Astrocyte (in vitro differentiated cells and primary cell): ENCODE data around the gene UFD1. TPM values are rescaled to one million over a fixed set of nuclear protein-coding genes. Genes with fewer than 3 reads are reported as not detected.

Source experiments
- DNase-seq: peaks from one replicate; pipeline ENCODE4 v3.0.0-alpha.2; 2010; ENCODE audit warnings: low read depth
- FAIRE-seq: peaks from 2 replicates; lab custom pipeline; 2011; peaks lifted over from hg19 to GRCh38; lab: Jason Lieb, UNC
- H2AFZ ChIP-seq: 2 replicates; pipeline ENCODE4 v1.6.0; 2012; ENCODE audit warnings: low read depth, low read length, inconsistent platforms
- H3K27ac ChIP-seq: 2 replicates; pipeline ENCODE4 v1.5.1; 2011; ENCODE audit warnings: low read depth, low read length, inconsistent platforms
- H3K27me3 ChIP-seq: 2 replicates; pipeline ENCODE4 v1.6.0; 2011; ENCODE audit warnings: low read length, inconsistent platforms; ENCODE audit not compliant: insufficient read depth
- H3K36me3 ChIP-seq: 2 replicates; pipeline ENCODE4 v1.5.1; 2011; ENCODE audit warnings: low read length, inconsistent platforms; ENCODE audit not compliant: insufficient read depth
- H3K4me1 ChIP-seq: 2 replicates; pipeline ENCODE4 v1.5.1; 2011; ENCODE audit warnings: low read length, inconsistent platforms; ENCODE audit not compliant: insufficient read depth
- H3K4me2 ChIP-seq: 2 replicates; pipeline ENCODE4 v1.6.0; 2012; ENCODE audit warnings: low read length, inconsistent platforms
- H3K4me3 ChIP-seq: 2 replicates; pipeline ENCODE4 v1.5.1; 2011; ENCODE audit warnings: low read depth, mild to moderate bottlenecking, low read length, inconsistent platforms; ENCODE audit not compliant: insufficient read depth
- H3K79me2 ChIP-seq: 2 replicates; pipeline ENCODE4 v1.6.0; 2012; ENCODE audit warnings: mild to moderate bottlenecking, low read length, inconsistent platforms; ENCODE audit not compliant: insufficient read depth
- H3K9ac ChIP-seq: 2 replicates; pipeline ENCODE4 v1.6.0; 2012; ENCODE audit warnings: mild to moderate bottlenecking, low read length, inconsistent platforms
- H3K9me3 ChIP-seq: 2 replicates; pipeline ENCODE4 v1.5.1; 2012; ENCODE audit warnings: low read depth, mild to moderate bottlenecking, low read length, inconsistent platforms; ENCODE audit not compliant: insufficient read depth
- H4K20me1 ChIP-seq: 2 replicates; pipeline ENCODE4 v1.6.0; 2012; ENCODE audit warnings: low read length, inconsistent platforms; ENCODE audit not compliant: insufficient read depth
- H3K27ac Mint-ChIP-seq: one replicate; pipeline ENCODE4 v1.8.0; 2021; ENCODE audit warnings: mild to moderate bottlenecking, mixed read lengths; ENCODE audit not compliant: unreplicated experiment
- H3K27me3 Mint-ChIP-seq: one replicate; pipeline ENCODE4 v1.8.0; 2021; ENCODE audit warnings: low read depth, mixed read lengths; ENCODE audit not compliant: unreplicated experiment
- H3K36me3 Mint-ChIP-seq: one replicate; pipeline ENCODE4 v1.8.0; 2021; ENCODE audit warnings: low read depth, mixed read lengths; ENCODE audit not compliant: unreplicated experiment
- H3K4me1 Mint-ChIP-seq: one replicate; pipeline ENCODE4 v1.8.0; 2021; ENCODE audit warnings: low read depth, mixed read lengths; ENCODE audit not compliant: unreplicated experiment
- H3K4me3 Mint-ChIP-seq: one replicate; pipeline ENCODE4 v1.8.0; 2021; ENCODE audit warnings: mild to moderate bottlenecking, moderate library complexity, mixed read lengths; ENCODE audit not compliant: unreplicated experiment
- H3K9me3 Mint-ChIP-seq: one replicate; pipeline ENCODE4 v1.8.0; 2021; ENCODE audit warnings: mild to moderate bottlenecking, mixed read lengths; ENCODE audit not compliant: unreplicated experiment
- CTCF ChIP-seq: IDR thresholded peaks from 2 replicates; pipeline ENCODE4 v1.5.1; 2011; ENCODE audit warnings: low read depth, mild to moderate bottlenecking, inconsistent platforms, low read length, moderate library complexity; ENCODE audit not compliant: insufficient read depth
- EZH2 ChIP-seq: IDR thresholded peaks from 2 replicates; pipeline ENCODE4 v1.6.1; 2012; ENCODE audit warnings: mild to moderate bottlenecking, low read length, inconsistent platforms; ENCODE audit not compliant: insufficient read depth
- total RNA-seq: library from RNA; stranded (reverse); gene quantifications from 2 replicates; pipeline ENCODE4 v1.2.1, GENCODE V29; 2021

UFD1 gene
- total RNA-seq, 1 donor from 2014 or later: 105 TPM

DNA sequence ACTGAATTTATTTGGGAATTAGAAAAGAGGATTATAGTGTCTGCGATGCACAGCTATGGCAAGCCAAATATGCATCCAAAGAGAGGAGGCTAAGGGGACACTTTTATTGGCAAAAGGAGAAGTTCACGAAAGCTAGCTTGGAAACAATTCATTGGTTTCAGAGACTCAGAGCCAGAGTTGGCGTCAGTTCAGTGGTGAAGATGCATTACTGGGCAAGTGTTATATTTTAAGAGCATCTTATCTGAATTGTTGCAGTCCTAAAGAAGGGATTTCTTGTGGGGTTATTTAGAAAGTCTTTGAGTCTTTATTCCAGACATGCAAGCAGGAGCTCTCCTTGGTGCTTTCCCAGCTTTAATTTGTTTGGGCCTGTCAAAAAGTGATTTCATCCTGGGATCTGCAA, 30.2 kb upstream of the UFD1 start:
- Mint-ChIP-seq H3K4me1 (no peaks in the 10 kb centered on the region), H3K9me3 (no peaks in the 10 kb centered on the region), H3K27me3 (peaks cover 15% of the 10 kb centered on the region), H3K4me3 (no peak overlapping the region), H3K27ac (no peak overlapping the region), H3K36me3 (peaks cover 2% of the 10 kb centered on the region)
- no peaks in the 10 kb centered on the region for H3K27me3 ChIP-seq
- no peak overlapping the region for H3K9ac ChIP-seq
- H3K9me3 ChIP-seq: no peaks in the 10 kb centered on the region
- H3K36me3 ChIP-seq: peaks cover 2% of the 10 kb centered on the region
- no peak overlapping the region for H3K4me2 ChIP-seq
- DNase-seq (no peak), FAIRE-seq (no peak)
- H2AFZ ChIP-seq: no peak overlapping the region
- H3K4me3 ChIP-seq: no peak overlapping the region
- TF ChIP-seq EZH2: no peak
- TF ChIP-seq CTCF: no peak
- H4K20me1 ChIP-seq: no peaks in the 10 kb centered on the region
- H3K79me2 ChIP-seq: no peaks in the 10 kb centered on the region
- H3K4me1 ChIP-seq: no peaks in the 10 kb centered on the region
- no peak overlapping the region for H3K27ac ChIP-seq

GRCh38 chr22:19508024-19508776, 29.2 kb upstream of the UFD1 start:
- Histone ChIP-seq H3K27me3 (no peaks in the 10 kb centered on the region), H2AFZ (no peak overlapping the region), H3K4me1 (no peaks in the 10 kb centered on the region), H3K9ac (no peak overlapping the region), H3K27ac (no peak overlapping the region), H3K9me3 (no peaks in the 10 kb centered on the region), H4K20me1 (no peaks in the 10 kb centered on the region), H3K4me2 (no peak overlapping the region), H3K4me3 (no peak overlapping the region), H3K36me3 (no peaks in the 10 kb centered on the region), H3K79me2 (no peaks in the 10 kb centered on the region)
- H3K27me3 Mint-ChIP-seq: peaks cover 18% of the 10 kb centered on the region
- H3K36me3 Mint-ChIP-seq: peaks cover 2% of the 10 kb centered on the region
- TF ChIP-seq EZH2: no peak
- DNase-seq (no peak), FAIRE-seq (no peak)
- no peak overlapping the region for H3K27ac Mint-ChIP-seq
- H3K4me3 Mint-ChIP-seq: no peak overlapping the region
- H3K9me3 Mint-ChIP-seq: no peaks in the 10 kb centered on the region
- H3K4me1 Mint-ChIP-seq: no peaks in the 10 kb centered on the region

DNA sequence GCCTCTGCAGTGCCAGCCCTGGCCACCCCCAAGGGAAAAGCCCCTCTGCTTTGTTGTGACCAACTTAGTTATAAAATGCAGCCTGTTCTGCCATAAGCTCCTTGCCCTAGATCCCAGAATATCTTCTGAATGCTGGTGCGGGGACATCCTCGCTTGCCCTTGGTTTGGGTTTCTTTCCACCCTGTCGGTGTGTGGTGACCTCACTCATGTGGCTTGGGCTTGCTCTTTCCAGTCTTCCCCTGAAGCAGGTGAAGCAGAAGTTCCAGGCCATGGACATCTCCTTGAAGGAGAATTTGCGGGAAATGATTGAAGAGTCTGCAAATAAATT, 28.5 kb upstream of the UFD1 start:
- H4K20me1 ChIP-seq: no peaks in the 10 kb centered on the region
- Mint-ChIP-seq H3K27me3 (peaks cover 18% of the 10 kb centered on the region), H3K27ac (no peak overlapping the region), H3K9me3 (no peaks in the 10 kb centered on the region), H3K36me3 (peaks cover 2% of the 10 kb centered on the region), H3K4me3 (no peak overlapping the region), H3K4me1 (no peaks in the 10 kb centered on the region)
- FAIRE-seq (no peak), DNase-seq (no peak)
- H3K4me2 ChIP-seq: no peak overlapping the region
- no peak overlapping the region for H3K27ac ChIP-seq
- H3K9ac ChIP-seq: no peak overlapping the region
- no peaks in the 10 kb centered on the region for H3K36me3 ChIP-seq
- no peaks in the 10 kb centered on the region for H3K9me3 ChIP-seq
- no peak overlapping the region for H2AFZ ChIP-seq
- H3K4me3 ChIP-seq: no peak overlapping the region
- no peaks in the 10 kb centered on the region for H3K4me1 ChIP-seq
- TF ChIP-seq EZH2 (no peak), CTCF (no peak)
- no peaks in the 10 kb centered on the region for H3K79me2 ChIP-seq
- H3K27me3 ChIP-seq: no peaks in the 10 kb centered on the region
